Stimulated activated memory B cell treated with anti-CD40 and anti-IgM and Interleukin-4, amounts not matched to agents 10 μg/mL and 1 μg/mL and 100 μg/mL, for 72 hours (primary cell): ENCODE data around the gene ZNF827.

ENCODE experiments used
- ATAC-seq: fragments of 150-1000 bp; cut with Tn5 transposase; 2 replicates; pipeline ENCODE4 v1.10.0; 2021
- H3K27ac Mint-ChIP-seq: one replicate; pipeline ENCODE4 v1.8.0; 2022; ENCODE audit warnings: mild to moderate bottlenecking, mixed read lengths
- H3K27me3 Mint-ChIP-seq: one replicate; pipeline ENCODE4 v1.8.0; 2022; ENCODE audit warnings: mixed read lengths
- H3K36me3 Mint-ChIP-seq: one replicate; pipeline ENCODE4 v1.8.0; 2022; ENCODE audit warnings: mixed read lengths
- H3K4me1 Mint-ChIP-seq: one replicate; pipeline ENCODE4 v1.8.0; 2022; ENCODE audit warnings: mixed read lengths
- H3K4me3 Mint-ChIP-seq: one replicate; pipeline ENCODE4 v1.8.0; 2022; ENCODE audit warnings: mild to moderate bottlenecking, moderate library complexity, mixed read lengths
- H3K9me3 Mint-ChIP-seq: one replicate; pipeline ENCODE4 v1.8.0; 2022; ENCODE audit warnings: mixed read lengths

ZNF827 gene

DNA sequence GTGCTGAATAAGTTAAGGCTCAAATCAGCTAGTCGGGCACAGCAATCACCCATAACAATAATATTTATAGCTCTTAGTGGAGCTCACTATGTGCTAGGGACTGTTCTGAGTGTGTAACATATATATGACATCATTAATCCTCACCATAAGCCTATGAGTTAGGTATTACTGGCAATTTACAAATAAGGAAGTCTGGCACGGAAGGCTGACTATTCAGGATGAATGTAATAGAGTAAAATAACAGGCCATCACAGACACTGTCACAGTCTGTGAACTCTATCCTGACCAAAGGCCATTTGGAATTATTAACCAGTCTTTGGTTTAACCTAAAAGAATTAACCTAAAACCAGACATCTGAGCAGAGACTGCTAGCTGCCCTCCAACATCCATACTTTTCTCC lies 139.4 kb downstream of the ZNF827 start:
- peaks cover 32% of the 10 kb centered on the region for H3K36me3 Mint-ChIP-seq
- H3K27ac Mint-ChIP-seq, result no peak overlapping the region

DNA sequence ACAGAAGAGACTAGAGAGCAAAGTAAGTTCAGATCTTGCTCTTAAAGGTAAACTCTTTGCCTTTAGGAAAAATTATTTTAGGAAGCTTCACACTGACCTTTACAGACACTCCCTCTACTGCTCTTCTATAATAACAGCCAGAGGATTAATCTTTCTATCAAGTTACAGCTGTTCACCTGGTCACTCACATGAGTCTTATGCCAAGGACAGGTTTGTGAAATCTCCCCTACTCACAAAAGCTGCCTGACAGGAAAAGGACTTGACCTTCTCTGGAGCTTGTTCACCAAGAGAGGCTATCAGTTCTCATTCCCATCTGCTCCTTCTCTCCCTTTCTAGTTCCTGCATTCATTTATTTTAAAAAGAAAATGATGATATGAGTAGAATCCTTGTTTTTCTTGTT lies 141.3 kb downstream of the ZNF827 start:
- peaks cover 4% of the 10 kb centered on the region for H3K4me1 Mint-ChIP-seq
- H3K27ac Mint-ChIP-seq, result no peak overlapping the region
- no peak for ATAC-seq
- no peak overlapping the region for H3K4me3 Mint-ChIP-seq
- no peaks in the 10 kb centered on the region for H3K9me3 Mint-ChIP-seq
- H3K36me3 Mint-ChIP-seq, result peaks cover 26% of the 10 kb centered on the region
- H3K27me3 Mint-ChIP-seq, result no peaks in the 10 kb centered on the region

More for the DNA sequence above, 139.4 kb downstream of the ZNF827 start:
- H3K4me3 Mint-ChIP-seq, result no peak overlapping the region
- no peaks in the 10 kb centered on the region for H3K27me3 Mint-ChIP-seq
- ATAC-seq, result no peak
- H3K9me3 Mint-ChIP-seq, result no peaks in the 10 kb centered on the region
- peaks cover 4% of the 10 kb centered on the region for H3K4me1 Mint-ChIP-seq

DNA sequence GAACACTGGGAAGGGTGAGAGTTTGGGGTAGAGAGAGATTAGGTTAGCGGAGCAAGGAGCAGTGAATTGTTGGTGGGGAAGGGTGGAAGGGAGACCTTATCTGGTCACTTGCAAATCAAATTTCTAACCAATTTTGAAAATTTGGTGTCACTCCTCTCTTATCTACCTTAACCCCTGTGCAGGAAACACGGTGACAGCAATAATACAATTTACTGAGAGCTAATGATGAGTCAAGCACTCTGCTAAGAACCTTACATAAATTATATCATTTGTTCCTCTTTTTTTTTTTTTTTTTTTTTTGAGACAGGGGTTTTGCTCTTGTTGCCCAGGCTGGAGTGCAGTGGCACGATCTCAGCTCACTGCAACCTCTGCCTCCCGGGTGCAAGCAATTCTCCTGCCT lies 142.3 kb downstream of the ZNF827 start:
- H3K27me3 Mint-ChIP-seq, result no peaks in the 10 kb centered on the region
- H3K4me3 Mint-ChIP-seq, result no peak overlapping the region
- peaks cover 31% of the 10 kb centered on the region for H3K36me3 Mint-ChIP-seq
- no peak for ATAC-seq
- H3K4me1 Mint-ChIP-seq, result peaks cover 4% of the 10 kb centered on the region
- H3K27ac Mint-ChIP-seq, result no peak overlapping the region
- H3K9me3 Mint-ChIP-seq, result no peaks in the 10 kb centered on the region

DNA sequence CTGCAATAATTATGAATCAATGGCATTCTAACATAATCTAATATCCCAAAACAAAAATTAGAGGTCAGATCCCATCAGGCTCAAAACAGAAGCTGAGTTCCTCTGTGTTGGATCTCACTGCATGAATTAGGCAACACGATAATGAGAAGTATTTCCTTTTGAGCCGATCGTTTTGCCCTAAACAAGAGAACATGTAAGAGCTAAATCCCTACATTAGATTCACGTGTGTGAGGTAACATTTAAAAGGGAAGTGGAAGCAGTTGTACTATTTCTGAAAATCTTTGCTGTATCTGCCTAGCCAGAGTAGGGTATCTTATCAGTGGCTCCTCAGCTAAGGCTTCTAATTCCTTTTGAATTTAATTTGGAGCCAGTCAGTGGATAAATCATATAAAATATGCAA lies 143.1 kb downstream of the ZNF827 start:
- no peaks in the 10 kb centered on the region for H3K27me3 Mint-ChIP-seq
- no peaks in the 10 kb centered on the region for H3K9me3 Mint-ChIP-seq
- no peak overlapping the region for H3K27ac Mint-ChIP-seq
- H3K4me3 Mint-ChIP-seq, result no peak overlapping the region
- peaks cover 4% of the 10 kb centered on the region for H3K4me1 Mint-ChIP-seq
- peaks cover 36% of the 10 kb centered on the region for H3K36me3 Mint-ChIP-seq
- ATAC-seq, result no peak

DNA sequence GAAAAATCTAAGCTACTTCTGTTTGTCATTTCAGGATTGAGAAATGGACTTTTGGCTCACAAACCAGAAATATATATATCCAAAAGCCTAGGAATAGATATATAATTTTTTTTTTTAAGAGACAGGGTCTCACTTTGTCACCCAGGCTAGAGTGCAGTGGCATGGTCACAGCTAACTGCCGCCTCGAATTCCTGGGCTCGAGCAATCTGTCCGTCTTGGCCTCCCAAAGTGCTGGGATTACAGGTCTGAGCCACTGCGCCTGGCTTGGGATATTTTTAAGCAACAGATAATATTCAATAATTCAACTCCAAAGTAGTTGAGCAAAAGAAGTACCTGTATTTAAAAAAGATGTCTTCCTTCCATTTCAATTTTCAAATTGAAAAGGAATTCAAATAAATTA lies 146.2 kb downstream of the ZNF827 start:
- Mint-ChIP-seq H3K27me3 (no peaks in the 10 kb centered on the region), H3K9me3 (no peaks in the 10 kb centered on the region), H3K4me3 (no peak overlapping the region), H3K27ac (no peak overlapping the region), H3K4me1 (peaks cover 4% of the 10 kb centered on the region), H3K36me3 (peaks cover 28% of the 10 kb centered on the region)
- ATAC-seq, result no peak

DNA sequence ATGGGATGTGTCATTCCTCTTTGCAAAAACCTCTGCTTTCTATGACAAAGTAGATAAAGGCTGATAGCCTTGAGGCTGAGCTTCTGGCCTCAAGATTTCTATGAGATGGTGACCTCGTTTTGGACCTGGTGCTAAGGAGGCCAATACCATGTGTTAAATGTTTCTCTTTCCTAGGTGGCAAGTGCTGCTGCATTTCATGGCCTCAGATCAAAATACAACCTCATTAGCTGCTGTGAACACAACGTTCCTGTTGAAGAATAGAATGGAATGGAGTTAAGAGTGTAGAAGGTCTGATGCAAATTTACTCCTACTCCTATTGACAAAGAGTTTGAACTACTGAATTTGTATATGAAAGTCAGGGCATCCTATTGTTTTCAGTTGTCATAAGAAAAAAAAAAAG lies 146.6 kb downstream of the ZNF827 start:
- H3K4me1 Mint-ChIP-seq, result peaks cover 4% of the 10 kb centered on the region
- H3K4me3 Mint-ChIP-seq, result no peak overlapping the region
- H3K27me3 Mint-ChIP-seq, result no peaks in the 10 kb centered on the region
- no peak for ATAC-seq
- H3K27ac Mint-ChIP-seq, result no peak overlapping the region
- H3K36me3 Mint-ChIP-seq, result peaks cover 29% of the 10 kb centered on the region
- no peaks in the 10 kb centered on the region for H3K9me3 Mint-ChIP-seq

DNA sequence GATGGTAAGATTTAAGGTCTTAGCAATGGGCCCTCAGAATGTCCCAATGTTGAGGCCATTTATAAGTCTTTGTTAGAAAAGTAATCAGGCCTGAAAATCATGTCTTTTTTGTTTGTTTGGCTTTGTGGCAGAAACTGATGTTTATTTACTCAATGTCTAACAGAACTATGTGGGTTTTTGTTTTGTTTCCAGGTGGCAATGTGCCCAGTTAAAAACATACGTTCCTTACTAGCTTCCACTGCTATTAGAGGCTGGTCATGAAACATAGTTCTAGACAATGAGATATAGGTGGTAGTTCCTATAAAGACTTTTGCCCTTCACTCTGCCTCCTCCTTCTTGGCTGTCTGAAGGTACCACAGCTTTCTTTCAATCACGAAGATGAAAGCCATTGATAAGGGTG lies 149.9 kb downstream of the ZNF827 start:
- Mint-ChIP-seq H3K9me3 (peaks cover 8% of the 10 kb centered on the region), H3K27ac (no peak overlapping the region), H3K4me3 (no peak overlapping the region), H3K27me3 (no peaks in the 10 kb centered on the region), H3K4me1 (no peaks in the 10 kb centered on the region), H3K36me3 (peaks cover 49% of the 10 kb centered on the region)
- ATAC-seq, result no peak

DNA sequence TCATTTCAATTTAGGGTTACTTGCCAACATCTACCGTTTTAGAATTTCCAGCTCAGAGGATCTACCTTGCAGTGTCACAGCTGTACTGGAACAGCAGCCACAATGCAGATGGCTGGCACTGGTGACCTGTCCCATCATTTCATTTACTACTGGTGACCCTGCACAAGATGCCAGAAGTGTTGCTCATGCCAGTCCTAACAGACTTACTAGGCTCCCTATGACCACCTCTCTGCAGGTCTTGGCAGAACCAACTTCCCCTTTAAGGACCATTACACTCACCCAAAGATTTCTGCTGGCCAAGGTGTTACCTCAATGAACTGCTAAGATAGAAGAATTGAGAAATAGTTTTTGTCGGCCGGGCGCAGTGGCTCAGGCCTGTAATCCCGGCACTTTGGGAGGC lies 151.8 kb downstream of the ZNF827 start:
- H3K36me3 Mint-ChIP-seq, result peaks cover 59% of the 10 kb centered on the region
- ATAC-seq, result no peak
- H3K4me3 Mint-ChIP-seq, result no peak overlapping the region
- no peaks in the 10 kb centered on the region for H3K27me3 Mint-ChIP-seq
- H3K4me1 Mint-ChIP-seq, result no peaks in the 10 kb centered on the region
- peaks cover 8% of the 10 kb centered on the region for H3K9me3 Mint-ChIP-seq
- no peak overlapping the region for H3K27ac Mint-ChIP-seq

DNA sequence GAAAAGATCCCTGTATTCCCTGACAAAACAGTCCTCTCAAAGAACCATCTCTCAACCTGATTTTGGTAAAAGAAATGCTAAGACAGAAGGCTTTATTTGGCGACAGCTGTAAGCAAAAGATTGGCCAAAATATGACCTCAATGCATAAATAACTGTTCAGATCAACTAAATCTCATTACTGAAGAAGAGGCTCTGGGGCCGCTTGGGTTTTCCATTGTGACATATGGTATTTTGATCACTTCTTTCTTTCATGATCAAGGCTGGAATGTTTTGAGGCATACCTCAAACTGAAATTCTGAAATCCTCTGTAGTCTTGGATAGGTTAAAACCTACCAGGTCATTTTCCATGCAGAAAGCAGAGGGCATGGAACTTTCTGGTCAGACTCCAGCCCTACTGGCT lies 152.4 kb downstream of the ZNF827 start:
- H3K36me3 Mint-ChIP-seq, result peaks cover 64% of the 10 kb centered on the region

DNA sequence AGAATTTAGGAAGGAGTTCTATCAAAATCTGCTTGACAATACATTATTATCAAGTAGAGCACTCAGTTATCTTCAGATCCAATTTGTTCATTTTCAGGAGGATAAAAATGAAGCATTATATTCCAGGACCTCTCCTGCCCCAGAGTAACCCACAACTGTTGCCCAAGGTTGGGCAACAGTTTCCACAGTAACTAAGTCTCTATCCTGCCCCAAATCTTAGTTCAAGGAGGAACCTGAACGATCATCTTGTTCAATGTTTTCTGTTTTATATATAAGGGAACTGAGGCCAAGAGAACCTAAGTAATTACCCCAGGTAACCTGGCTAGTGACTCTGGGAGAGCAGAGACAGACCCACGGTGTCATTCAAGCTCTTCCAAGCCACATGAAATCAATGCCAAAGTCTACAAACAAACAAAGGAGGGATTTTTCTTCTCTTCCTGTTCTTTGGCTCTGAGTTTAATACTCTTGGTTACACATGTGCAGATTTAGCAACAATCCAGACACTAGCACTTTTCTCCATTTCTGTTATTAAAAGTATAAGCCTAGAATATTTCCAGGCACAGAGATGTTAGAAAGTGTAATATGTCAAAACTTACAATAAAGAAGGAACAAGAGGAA lies 153.1 kb downstream of the ZNF827 start:
- H3K9me3 Mint-ChIP-seq, result peaks cover 8% of the 10 kb centered on the region
- no peak overlapping the region for H3K4me3 Mint-ChIP-seq
- H3K27me3 Mint-ChIP-seq, result no peaks in the 10 kb centered on the region
- no peak overlapping the region for H3K27ac Mint-ChIP-seq
- H3K4me1 Mint-ChIP-seq, result no peaks in the 10 kb centered on the region
- ATAC-seq, result no peak
- H3K36me3 Mint-ChIP-seq, result peaks cover 66% of the 10 kb centered on the region

More for the DNA sequence above, 152.4 kb downstream of the ZNF827 start:
- peaks cover 8% of the 10 kb centered on the region for H3K9me3 Mint-ChIP-seq
- H3K4me1 Mint-ChIP-seq, result no peaks in the 10 kb centered on the region
- no peak for ATAC-seq
- no peak overlapping the region for H3K27ac Mint-ChIP-seq
- no peaks in the 10 kb centered on the region for H3K27me3 Mint-ChIP-seq
- no peak overlapping the region for H3K4me3 Mint-ChIP-seq

DNA sequence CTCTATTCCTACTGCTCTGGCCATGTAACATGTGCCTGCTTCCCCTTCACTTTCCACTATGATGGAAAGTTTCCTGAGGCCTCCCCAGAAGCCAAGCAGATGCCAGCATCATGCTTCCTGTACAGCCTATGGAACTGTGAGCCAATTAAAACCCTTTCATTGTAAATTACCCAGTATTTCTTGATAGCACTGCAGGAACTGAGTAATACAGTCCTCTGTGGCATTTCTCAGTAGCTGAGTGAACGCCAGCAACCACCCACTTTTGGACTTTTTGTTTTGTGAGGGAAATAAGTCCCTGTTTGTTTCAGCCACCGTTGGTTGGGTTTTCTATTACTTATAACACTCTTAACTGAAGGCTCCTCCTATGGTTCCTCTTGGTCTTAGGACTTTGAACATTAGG lies 154.6 kb downstream of the ZNF827 start:
- ATAC-seq, result no peak
- peaks cover 71% of the 10 kb centered on the region for H3K36me3 Mint-ChIP-seq
- H3K9me3 Mint-ChIP-seq, result peaks cover 8% of the 10 kb centered on the region
- H3K4me3 Mint-ChIP-seq, result no peak overlapping the region
- no peaks in the 10 kb centered on the region for H3K4me1 Mint-ChIP-seq
- no peaks in the 10 kb centered on the region for H3K27me3 Mint-ChIP-seq
- no peak overlapping the region for H3K27ac Mint-ChIP-seq

DNA sequence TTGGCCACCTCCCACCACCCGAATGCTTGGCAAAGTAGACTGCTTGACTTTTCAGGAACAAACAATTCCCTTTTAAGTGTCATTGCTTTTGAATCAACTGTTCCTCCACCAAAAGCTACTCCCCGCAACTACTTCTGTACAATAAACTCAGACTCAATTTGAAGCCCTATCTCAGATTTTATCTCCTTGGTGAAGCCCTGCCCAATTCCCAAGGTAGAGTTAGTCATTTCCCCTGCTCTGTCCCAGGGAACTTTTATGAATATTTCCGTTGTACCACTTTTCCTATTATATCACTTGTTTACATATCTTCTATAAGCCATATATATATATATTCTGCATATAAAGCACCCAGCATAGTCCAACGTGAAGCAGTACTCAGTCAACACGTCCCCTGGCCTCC lies 155.9 kb downstream of the ZNF827 start:
- Mint-ChIP-seq H3K4me1 (no peaks in the 10 kb centered on the region), H3K27me3 (no peaks in the 10 kb centered on the region), H3K9me3 (peaks cover 8% of the 10 kb centered on the region), H3K27ac (no peak overlapping the region), H3K36me3 (peaks cover 77% of the 10 kb centered on the region), H3K4me3 (no peak overlapping the region)
- ATAC-seq, result no peak

DNA sequence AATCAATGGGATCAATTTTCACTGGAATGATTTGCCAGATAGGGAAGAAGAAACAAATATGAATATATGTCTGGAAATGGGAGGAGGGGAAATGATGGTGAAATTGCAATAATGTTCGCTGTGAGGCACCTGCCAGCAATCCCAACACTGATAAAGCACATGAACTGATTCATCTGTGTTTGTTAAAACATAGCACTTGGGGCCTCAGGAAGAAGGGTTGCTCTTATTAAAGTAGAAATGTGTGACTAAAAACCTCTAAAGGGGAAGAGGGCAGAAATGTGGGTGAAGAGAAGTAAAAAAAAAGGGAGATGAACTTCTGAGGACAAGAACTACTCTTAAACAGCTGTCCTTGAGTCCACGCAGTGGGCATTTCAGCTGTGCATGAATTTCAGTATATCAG lies 157.3 kb downstream of the ZNF827 start:
- H3K27me3 Mint-ChIP-seq, result no peaks in the 10 kb centered on the region
- peak overlapping the region; percentile 12 for H3K27ac Mint-ChIP-seq
- peaks cover 73% of the 10 kb centered on the region for H3K36me3 Mint-ChIP-seq

DNA sequence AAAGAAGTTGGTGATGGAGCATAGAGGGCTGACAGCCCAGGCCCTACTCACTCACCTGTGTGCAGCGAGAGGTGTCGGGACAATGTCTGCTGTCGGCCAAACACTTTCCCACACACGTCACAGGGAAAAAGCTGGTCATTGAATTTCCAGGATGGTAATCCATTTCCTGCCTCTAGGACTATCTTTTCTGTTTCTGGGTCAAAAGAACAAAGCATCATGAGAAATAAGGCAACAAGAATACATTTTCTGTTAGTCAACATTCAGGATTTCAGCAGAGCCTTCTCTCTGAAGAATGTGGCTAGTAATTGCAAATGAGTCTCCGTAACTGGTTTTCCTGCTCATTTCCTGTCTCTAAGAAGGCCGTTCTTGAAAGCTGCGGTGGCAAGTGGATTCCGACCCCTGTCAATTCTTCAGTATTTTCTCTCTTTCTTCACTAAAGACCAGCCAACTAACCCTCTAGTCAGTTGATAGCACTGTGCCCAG lies 159.3 kb downstream of the ZNF827 start:
- H3K4me3 Mint-ChIP-seq, result no peak overlapping the region
- H3K9me3 Mint-ChIP-seq, result no peaks in the 10 kb centered on the region
- H3K27ac Mint-ChIP-seq, result no peak overlapping the region
- peaks cover 66% of the 10 kb centered on the region for H3K36me3 Mint-ChIP-seq
- no peak for ATAC-seq
- no peaks in the 10 kb centered on the region for H3K27me3 Mint-ChIP-seq
- no peaks in the 10 kb centered on the region for H3K4me1 Mint-ChIP-seq

More for the DNA sequence above, 157.3 kb downstream of the ZNF827 start:
- no peak overlapping the region for H3K4me3 Mint-ChIP-seq
- ATAC-seq, result no peak
- H3K4me1 Mint-ChIP-seq, result no peaks in the 10 kb centered on the region
- H3K9me3 Mint-ChIP-seq, result peaks cover 8% of the 10 kb centered on the region

DNA sequence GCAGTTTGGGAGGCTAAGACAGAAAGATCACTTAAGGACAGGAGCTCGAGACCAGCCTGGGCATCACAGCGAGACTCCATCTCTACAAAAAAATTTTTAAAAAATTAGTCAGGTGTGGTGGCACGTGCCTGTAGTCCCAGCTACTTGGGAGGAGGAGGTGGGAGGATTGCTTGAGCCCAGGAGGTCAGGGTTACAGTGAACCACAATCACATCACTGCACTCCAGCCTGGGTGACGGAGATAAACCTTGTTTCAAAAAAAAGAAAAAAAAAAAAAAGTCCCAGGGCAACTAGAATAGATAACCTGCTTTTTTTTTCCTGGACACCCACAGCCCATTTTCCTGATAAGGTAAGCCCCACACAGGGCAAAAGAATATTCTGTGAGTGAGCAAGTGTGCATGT lies 162.4 kb downstream of the ZNF827 start:
- no peak overlapping the region for H3K4me3 Mint-ChIP-seq
- ATAC-seq, result no peak
- no peaks in the 10 kb centered on the region for H3K9me3 Mint-ChIP-seq
- H3K36me3 Mint-ChIP-seq, result peaks cover 63% of the 10 kb centered on the region
- no peaks in the 10 kb centered on the region for H3K27me3 Mint-ChIP-seq
- no peak overlapping the region for H3K27ac Mint-ChIP-seq
- H3K4me1 Mint-ChIP-seq, result no peaks in the 10 kb centered on the region

DNA sequence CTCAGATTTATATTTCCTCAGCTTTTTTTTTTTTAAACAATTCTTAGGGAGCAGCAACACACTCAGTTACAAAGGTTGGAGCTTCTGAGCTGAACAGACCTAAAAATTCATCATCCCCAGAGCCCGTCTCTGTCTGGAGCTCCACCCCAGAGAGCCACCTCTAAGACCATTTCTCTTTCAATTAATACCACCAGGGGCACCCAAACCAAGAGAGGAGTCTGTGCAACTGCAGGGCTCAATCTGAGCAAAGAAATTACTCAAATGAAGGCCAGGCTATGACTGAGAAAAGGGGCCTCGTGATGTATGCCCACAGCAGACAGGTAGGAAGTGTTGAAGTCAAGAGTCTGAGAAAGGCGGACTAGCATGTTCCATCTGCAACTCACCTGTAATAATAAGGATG lies 163.2 kb downstream of the ZNF827 start:
- no peaks in the 10 kb centered on the region for H3K9me3 Mint-ChIP-seq
- ATAC-seq, result no peak
- H3K36me3 Mint-ChIP-seq, result peaks cover 59% of the 10 kb centered on the region
- H3K27ac Mint-ChIP-seq, result no peak overlapping the region
- H3K4me1 Mint-ChIP-seq, result no peaks in the 10 kb centered on the region
- H3K27me3 Mint-ChIP-seq, result no peaks in the 10 kb centered on the region
- no peak overlapping the region for H3K4me3 Mint-ChIP-seq

DNA sequence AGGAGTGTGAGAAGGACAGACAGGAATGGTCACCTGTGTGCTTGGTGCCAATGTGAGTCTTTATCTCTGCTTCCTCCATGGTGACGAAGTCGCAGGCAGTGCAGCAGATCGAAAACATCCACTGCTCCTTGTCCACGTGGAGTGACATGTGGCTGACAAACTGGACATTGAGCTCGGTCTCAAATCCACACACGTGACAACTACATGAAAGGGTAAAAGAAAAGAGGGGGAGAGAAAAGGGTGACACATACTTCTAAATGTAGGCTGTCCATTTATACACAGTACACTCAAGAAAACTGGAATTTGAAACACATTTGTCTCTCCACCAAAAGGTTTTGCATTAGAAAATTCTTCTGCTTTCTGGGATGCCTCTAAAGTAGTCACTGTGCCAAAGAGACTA lies 164.2 kb downstream of the ZNF827 start:
- H3K27ac Mint-ChIP-seq, result no peak overlapping the region
- no peak for ATAC-seq
- H3K4me1 Mint-ChIP-seq, result no peaks in the 10 kb centered on the region
- peaks cover 61% of the 10 kb centered on the region for H3K36me3 Mint-ChIP-seq
- H3K4me3 Mint-ChIP-seq, result no peak overlapping the region
- H3K9me3 Mint-ChIP-seq, result no peaks in the 10 kb centered on the region
- H3K27me3 Mint-ChIP-seq, result no peaks in the 10 kb centered on the region
